Fibroblast of mammary gland (primary cell): Measurements from ENCODE around the gene UVRAG.
A peak's percentile ranks its signal among the peaks of the same experiment; 100 is the strongest.

ENCODE experiments used
- DNase-seq: peaks from one replicate; pipeline ENCODE4 v3.0.0-alpha.2; 2010; ENCODE audit warnings: low read depth
- H3K4me3 ChIP-seq: 2 replicates; pipeline ENCODE4 v1.5.1; 2011; ENCODE audit warnings: low read depth, mild to moderate bottlenecking, low read length, moderate library complexity; ENCODE audit not compliant: control insufficient read depth
- TF ChIP-seq, protein P1 (sequence below): conservative IDR thresholded peaks from 2 replicates; pipeline ENCODE4 v1.5.1; 2011; ENCODE audit warnings: low read depth, low read length, inconsistent platforms; ENCODE audit not compliant: control insufficient read depth, insufficient read depth

Gene UVRAG

DNA sequence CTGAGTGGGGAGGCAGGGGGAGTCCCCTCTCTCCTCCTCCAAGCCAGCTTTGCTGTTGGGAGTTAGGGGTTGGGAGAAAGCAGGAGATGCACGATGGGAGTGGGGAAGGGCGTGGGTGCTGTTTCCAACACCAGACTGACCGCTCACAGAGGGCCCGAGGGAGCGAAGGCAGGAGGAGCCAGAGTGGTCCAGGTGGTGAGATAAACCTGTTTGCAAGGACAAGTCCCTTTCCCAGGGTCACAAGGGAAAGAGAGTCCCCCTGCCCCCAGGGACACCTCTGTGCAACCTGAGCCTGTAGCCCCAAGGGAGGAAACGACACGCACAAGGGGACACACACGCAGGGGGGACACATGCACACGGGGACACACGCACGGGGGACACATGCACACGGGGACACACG is 349.1 kb downstream of the UVRAG start:
- TF ChIP-seq, protein P1, sequence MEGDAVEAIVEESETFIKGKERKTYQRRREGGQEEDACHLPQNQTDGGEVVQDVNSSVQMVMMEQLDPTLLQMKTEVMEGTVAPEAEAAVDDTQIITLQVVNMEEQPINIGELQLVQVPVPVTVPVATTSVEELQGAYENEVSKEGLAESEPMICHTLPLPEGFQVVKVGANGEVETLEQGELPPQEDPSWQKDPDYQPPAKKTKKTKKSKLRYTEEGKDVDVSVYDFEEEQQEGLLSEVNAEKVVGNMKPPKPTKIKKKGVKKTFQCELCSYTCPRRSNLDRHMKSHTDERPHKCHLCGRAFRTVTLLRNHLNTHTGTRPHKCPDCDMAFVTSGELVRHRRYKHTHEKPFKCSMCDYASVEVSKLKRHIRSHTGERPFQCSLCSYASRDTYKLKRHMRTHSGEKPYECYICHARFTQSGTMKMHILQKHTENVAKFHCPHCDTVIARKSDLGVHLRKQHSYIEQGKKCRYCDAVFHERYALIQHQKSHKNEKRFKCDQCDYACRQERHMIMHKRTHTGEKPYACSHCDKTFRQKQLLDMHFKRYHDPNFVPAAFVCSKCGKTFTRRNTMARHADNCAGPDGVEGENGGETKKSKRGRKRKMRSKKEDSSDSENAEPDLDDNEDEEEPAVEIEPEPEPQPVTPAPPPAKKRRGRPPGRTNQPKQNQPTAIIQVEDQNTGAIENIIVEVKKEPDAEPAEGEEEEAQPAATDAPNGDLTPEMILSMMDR = no peak
- no peak overlapping the region for H3K4me3 ChIP-seq
- no peak for DNase-seq

DNA sequence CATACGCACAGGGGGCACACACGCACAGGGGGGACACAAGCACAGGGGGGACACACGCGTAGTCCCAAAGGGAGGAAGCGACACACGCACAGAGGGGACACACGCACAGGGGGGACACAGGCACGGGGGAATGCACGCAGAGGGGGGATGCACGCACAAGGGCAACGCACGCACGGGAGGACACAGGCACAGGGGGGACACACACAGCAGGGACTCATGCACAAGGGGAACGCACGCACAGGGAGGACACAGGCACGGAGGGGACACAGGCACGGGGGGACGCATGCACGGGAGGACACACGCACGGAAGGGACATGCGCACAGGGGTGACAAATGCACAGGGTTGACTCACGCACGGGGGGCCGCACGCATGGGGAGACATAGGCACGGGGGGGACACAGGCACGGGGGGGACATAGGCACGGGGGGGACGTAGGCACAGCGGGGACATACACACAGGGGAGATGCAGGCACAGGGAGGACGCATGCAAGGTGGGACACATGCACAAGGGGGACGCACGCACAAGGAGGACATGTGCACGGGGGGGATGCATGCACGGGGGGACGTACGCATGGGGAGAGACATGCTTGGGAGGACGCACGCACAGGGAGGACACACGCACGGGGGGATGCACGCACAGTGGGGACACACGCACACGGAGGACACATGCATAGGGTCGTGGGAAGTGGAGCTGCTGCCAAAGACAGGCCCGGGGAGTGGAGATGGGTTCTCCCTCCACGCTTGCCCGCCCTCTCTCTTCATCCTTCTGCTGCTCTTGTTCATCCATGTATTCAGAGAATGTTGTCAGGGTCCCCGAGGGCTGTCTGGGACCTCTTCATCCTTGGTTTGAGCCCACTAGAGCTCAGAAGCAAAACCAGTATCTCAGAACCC is 350.1 kb downstream of the UVRAG start:
- TF ChIP-seq, protein P1 = no peak
- H3K4me3 ChIP-seq = no peak overlapping the region
- no peak for DNase-seq

DNA sequence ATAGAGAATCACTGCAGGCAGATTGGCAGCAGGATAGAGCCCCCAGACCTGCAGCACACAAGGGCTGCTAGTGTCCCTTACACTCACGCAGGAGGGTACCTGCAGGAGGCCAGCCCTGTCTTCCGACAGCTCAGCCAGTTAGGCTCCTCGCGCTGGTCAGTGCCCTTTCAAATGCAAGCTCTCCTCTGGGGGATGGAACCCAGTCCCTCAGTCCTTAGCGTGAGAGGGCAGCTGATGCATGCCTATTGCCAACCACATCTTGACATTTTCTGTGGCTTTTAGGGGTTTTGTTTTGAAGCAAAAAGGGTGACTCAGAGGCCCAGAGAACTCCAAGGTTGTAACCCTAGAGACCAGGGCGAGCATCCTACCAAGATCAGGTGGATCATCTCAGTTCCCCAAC is 351.3 kb downstream of the UVRAG start:
- TF ChIP-seq, protein P1 = no peak
- no peak overlapping the region for H3K4me3 ChIP-seq
- no peak for DNase-seq

DNA sequence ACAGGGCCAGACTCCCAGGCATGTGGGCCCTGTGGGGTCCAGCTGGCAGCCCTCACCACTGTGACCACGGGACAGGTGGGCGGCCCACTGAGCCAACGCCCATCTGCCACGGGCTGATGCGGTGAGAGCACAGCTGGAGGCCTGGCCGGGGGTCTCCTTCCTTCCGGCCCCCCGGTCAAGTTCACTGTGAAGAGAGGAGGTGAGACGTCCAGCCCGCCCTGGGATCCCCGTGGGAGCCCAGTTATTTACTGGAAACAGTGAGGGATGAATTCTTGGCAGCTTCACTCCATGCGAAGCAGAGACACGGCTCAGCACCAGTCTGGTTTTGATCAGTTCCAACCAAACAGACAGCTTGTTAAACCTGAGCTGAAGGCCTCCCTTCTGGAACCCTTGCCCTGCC is 352.6 kb downstream of the UVRAG start:
- H3K4me3 ChIP-seq = no peak overlapping the region
- TF ChIP-seq, protein P1 = no peak
- DNase-seq = peak; percentile 28

DNA sequence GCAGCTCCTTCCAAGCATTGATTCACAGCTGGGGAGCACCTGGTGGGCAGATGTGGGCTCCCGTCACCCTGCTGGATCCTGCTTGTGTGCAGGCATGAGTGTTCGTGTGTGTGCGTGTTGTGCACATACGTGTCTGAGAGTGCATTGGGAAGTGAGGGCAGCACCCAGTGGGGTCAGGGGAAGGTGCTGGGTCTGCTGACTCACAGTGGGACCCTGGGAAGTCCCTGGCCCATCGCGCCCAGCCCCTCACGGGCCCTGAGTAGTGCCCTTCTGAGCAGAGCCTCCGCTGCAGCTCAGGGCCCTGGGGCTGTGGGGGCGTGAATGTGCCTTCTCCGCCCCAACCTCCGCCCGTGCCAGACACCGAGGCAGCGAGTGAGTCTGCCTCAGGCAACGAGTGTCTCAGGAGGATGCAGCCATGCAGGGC is 354.5 kb downstream of the UVRAG start:
- TF ChIP-seq, protein P1 = no peak
- no peak overlapping the region for H3K4me3 ChIP-seq
- no peak for DNase-seq

DNA sequence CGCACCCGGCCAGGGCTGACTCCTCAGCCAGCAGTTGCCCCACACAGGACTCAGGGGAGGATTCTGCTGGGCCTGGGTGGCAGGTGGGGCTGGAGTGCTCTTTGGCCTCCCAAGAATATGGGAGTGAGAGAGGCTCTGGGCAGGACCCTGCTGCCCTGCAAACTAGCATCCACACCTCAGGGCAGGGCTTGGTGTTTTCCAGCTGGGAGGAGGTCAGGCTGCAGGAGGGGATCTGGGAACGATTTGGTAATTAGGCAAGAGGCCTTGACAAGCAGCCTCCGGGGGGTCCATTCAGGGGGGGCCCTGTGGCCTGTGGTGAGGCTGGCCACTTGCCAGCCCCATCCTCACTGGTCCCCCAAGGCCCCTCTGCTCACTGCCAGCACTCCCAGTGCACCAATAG is 355.5 kb downstream of the UVRAG start:
- H3K4me3 ChIP-seq = no peak overlapping the region
- no peak for DNase-seq
- TF ChIP-seq, protein P1 = no peak
